Measurements from ENCODE around the gene ELFN1.

DNA sequence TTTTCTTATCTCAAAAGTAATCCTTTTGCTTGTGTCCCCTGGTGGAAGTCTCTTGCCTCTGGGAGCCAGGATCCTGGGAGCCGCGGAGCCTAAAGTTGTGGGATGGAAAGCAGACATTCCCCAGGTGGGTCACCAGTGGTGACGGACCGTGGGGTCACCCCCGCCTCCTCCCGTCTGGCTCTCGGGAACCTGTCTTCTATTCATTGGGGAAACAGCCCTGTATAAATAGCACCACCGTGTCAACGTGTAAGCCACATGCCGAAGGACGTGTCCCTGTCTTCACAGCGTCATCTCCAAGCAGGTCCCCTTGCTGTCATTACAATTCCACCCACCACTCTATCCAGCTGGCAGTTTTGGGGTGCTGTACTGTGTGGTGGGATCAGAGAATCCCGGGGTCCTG is 87.5 kb downstream of the ELFN1 start:
- TF ChIP-seq, protein P1, sequence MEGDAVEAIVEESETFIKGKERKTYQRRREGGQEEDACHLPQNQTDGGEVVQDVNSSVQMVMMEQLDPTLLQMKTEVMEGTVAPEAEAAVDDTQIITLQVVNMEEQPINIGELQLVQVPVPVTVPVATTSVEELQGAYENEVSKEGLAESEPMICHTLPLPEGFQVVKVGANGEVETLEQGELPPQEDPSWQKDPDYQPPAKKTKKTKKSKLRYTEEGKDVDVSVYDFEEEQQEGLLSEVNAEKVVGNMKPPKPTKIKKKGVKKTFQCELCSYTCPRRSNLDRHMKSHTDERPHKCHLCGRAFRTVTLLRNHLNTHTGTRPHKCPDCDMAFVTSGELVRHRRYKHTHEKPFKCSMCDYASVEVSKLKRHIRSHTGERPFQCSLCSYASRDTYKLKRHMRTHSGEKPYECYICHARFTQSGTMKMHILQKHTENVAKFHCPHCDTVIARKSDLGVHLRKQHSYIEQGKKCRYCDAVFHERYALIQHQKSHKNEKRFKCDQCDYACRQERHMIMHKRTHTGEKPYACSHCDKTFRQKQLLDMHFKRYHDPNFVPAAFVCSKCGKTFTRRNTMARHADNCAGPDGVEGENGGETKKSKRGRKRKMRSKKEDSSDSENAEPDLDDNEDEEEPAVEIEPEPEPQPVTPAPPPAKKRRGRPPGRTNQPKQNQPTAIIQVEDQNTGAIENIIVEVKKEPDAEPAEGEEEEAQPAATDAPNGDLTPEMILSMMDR (IDR thresholded peaks at IDR 0.05), result no peak
- TF ChIP-seq POLR2A (IDR thresholded peaks at IDR 0.05), result no peak
